ENCODE measurements around the gene LBHD2.

DNA sequence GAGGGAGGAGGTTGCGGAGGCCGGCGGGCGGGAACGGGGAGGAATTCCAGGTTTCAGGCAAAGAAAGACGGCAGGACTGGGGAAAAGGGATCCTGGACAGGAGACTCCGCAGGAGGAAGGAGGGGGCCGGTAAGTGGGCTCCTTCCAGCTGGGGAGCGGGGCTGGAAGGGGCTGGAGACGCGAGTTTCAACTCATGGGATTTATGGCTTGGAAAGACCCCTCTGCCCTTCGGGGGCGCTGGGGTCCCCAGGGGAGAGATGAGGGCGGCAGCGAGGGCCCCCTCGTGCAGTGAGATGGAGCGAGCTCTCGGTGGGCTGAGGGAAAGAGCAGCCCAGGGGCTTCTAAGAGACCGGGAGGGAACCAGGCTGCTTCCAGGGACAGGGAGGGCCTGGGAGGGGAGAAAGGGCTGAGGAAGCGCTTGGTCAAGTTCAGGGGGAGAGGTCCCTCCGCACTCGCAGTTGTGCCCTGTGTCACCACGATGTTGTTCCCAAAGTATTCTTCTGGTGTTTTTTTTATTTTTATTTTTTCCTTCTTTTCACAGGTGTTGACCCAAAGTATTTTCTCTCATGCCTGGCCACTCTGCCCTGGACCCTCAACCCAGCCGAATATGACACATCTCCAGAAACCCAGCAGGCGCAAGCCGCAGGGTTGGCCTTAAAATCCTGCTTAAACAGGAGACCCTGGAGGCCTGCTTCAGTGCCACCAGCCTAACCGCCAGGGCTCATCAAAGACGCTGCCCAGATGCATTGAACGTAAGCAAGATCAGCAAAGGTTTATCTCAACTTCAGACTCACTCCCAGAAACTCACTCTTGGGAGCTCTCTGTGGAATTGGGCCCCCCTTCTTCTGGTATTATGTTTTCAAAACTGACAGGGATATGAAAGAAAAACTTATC, 55.4 kb downstream of the LBHD2 start:
- TF ChIP-seq, protein P1, sequence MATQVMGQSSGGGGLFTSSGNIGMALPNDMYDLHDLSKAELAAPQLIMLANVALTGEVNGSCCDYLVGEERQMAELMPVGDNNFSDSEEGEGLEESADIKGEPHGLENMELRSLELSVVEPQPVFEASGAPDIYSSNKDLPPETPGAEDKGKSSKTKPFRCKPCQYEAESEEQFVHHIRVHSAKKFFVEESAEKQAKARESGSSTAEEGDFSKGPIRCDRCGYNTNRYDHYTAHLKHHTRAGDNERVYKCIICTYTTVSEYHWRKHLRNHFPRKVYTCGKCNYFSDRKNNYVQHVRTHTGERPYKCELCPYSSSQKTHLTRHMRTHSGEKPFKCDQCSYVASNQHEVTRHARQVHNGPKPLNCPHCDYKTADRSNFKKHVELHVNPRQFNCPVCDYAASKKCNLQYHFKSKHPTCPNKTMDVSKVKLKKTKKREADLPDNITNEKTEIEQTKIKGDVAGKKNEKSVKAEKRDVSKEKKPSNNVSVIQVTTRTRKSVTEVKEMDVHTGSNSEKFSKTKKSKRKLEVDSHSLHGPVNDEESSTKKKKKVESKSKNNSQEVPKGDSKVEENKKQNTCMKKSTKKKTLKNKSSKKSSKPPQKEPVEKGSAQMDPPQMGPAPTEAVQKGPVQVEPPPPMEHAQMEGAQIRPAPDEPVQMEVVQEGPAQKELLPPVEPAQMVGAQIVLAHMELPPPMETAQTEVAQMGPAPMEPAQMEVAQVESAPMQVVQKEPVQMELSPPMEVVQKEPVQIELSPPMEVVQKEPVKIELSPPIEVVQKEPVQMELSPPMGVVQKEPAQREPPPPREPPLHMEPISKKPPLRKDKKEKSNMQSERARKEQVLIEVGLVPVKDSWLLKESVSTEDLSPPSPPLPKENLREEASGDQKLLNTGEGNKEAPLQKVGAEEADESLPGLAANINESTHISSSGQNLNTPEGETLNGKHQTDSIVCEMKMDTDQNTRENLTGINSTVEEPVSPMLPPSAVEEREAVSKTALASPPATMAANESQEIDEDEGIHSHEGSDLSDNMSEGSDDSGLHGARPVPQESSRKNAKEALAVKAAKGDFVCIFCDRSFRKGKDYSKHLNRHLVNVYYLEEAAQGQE (IDR thresholded peaks at IDR 0.05; ENCODE audit: unreplicated experiment): no peak
- TF ChIP-seq, protein P2, sequence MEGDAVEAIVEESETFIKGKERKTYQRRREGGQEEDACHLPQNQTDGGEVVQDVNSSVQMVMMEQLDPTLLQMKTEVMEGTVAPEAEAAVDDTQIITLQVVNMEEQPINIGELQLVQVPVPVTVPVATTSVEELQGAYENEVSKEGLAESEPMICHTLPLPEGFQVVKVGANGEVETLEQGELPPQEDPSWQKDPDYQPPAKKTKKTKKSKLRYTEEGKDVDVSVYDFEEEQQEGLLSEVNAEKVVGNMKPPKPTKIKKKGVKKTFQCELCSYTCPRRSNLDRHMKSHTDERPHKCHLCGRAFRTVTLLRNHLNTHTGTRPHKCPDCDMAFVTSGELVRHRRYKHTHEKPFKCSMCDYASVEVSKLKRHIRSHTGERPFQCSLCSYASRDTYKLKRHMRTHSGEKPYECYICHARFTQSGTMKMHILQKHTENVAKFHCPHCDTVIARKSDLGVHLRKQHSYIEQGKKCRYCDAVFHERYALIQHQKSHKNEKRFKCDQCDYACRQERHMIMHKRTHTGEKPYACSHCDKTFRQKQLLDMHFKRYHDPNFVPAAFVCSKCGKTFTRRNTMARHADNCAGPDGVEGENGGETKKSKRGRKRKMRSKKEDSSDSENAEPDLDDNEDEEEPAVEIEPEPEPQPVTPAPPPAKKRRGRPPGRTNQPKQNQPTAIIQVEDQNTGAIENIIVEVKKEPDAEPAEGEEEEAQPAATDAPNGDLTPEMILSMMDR (conservative IDR thresholded peaks at IDR 0.05; ENCODE audit: low read depth in 2 of 2): no peak
- peak; percentile 49 for TF ChIP-seq EZH2 (IDR thresholded peaks at IDR 0.05; ENCODE audit: low read depth, unreplicated experiment)

Measured in GM23338 (cell line).